SK-N-DZ (cell line): Measurements from ENCODE around the gene STK25.
"Not testable (repeated sequence)": the region's sequence is repeated elsewhere in the genome, so short reads cannot be mapped to it uniquely, and the experiment has no call there.

ENCODE experiments used
- DNase-seq: peaks from one replicate; pipeline ENCODE4 v3.0.0-alpha.2; 2015; ENCODE audit warnings: low spot score
- small RNA-seq, 2 experiments: library from RNA; depleted of rRNA; stranded (forward); fragments of <200 nt; gene quantifications; one replicate each; pipeline ENCODE3, GENCODE V24; 2014

STK25 gene

GRCh38 chr2:241467777-241468475, 40.5 kb downstream of the STK25 start:
- DNase-seq, result no peak

GRCh38 chr2:241466230-241466629, 42.2 kb downstream of the STK25 start:
- no peak for DNase-seq

GRCh38 chr2:241465543-241465942, 42.8 kb downstream of the STK25 start:
- no peak for DNase-seq

- no peak for DNase-seq
Measured at GRCh38 chr2:241463276-241464135, 44.9 kb downstream of the STK25 start.

DNA sequence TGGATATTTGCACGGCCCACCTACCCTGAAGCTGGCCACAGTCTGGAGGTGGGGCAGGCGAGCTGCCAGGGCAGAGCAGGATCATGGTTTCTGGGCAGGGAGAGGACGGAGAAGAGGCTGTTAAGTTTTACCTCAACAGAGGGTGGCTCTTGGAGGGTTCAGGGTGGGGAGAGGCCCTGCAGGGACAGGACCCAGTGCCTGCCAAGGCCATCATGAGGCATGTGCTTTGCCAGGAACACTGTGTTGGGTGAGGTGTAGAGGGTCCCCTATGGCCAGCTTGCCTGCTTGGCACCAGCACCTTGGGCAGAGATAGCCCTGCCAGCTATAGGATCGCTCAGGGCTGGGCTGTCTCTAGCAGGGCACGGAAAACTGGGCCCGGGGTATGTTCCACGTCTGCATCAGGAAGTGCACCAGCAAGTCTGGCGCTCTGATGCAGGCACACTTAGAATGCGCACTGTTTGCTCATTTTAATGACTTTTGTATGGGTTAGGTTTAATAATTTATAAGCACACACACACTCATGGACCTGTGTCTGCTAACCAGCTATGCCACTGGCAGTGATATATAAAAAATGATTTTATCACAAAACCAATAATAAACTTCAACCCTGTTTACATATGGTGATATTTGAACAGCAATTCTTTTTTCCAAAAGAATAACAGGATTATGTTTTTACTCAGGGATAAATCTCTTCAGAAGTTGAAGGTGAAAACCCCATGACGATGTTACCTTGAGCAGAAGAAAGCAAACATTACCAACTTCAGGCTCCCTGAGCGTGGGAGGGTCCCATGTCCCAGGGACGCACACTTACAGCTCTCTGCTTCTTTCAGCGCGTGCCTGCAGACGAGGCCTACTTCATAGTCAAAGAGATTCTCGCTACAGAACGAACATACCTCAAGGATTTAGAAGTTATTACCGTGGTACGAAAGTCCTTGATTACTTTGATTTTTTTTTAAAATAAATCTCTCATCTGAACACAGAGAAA, 46.4 kb downstream of the STK25 start:
- no peak for DNase-seq

DNA sequence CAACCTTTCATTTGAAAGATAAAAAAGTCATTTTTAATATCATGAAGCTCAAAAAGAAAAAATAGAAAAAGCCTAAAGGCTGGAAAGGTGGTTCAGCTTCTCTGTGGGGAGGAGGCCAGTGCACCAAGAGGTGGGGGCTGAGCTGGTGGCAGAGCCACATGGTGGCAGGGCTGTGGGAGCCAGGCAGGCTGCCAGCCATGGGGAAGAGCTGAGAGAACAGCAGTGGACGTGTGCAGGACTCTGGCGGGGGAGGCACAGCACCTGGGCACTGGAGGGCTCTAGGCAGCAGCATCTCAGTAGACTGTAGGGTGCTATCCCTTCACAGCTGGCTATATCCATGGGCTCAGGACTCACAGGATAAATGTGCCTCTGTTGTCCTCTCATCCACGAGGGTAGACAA, 47.8 kb downstream of the STK25 start:
- DNase-seq, result no peak

DNA sequence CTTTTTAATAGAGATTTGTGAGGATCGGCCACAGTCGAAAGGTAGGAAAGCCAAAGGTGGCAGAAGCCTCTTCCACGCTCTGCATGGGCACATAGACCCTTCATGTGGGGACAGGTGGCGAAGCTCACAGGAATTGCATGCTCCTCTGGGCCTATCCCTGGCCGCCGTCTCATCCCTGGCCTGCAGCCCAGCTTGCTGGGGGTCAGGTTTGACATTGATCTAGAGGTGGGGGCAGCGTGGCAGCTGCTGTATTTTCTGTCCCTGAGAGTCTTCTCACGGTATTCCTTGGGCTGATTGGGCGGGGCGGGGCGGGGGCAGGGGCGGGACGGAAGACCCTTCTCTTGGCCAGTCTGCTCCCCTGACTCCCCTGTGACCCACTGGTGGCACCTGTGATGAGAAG, 48.9 kb downstream of the STK25 start:
- DNase-seq, result no peak

- no peak for DNase-seq
Measured at GRCh38 chr2:241458687-241459086, 49.7 kb downstream of the STK25 start.

DNA sequence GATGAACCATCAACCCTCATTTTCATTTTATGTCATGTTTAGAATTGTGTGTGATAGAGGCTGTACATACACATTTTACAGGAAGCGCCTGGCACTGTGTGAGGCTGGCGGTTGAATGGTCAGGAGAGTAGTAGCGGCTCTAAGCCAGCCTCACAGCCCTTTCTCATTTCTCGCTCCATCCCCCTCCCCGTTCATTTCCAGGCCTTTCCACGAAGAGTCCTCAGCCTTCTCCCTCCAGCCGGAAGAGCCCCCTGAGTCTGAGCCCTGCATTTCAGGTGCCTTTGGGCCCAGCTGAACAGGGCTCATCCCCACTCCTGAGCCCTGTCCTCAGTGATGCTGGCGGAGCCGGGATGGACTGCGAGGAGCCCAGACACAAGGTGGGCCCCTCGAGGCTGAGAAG, 51.8 kb downstream of the STK25 start:
- no peak for DNase-seq

DNA sequence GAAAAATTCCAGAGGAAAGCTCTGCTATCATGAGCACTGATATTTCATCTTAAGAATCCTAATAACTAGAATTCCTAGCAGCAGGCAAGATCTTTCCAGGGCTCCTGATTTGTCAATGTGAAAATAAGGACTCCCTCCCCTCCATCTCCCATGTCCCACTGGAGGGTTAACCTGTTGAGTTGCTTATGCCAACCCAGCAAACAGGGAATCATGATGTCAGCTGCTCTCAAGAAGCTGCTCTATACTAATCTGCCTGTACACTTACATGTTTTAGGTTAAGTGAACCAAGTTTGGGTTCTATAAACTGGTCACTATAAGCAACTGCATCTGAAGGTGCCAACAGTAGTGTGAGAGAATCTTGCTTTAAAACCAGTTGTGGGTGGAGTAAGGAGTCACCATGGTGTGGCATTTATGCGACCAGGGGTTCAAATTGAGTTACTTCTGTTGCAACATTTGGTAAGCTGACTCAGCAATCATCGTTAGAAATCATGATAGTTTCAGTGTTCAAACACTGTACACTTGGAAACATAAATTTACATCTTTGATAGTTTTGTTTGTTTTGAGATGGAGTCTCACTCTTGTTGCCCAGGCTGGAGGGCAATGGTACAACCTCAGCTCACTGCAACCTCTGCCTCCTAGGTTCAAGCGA, 53.4 kb downstream of the STK25 start:
- DNase-seq, result no peak

DNA sequence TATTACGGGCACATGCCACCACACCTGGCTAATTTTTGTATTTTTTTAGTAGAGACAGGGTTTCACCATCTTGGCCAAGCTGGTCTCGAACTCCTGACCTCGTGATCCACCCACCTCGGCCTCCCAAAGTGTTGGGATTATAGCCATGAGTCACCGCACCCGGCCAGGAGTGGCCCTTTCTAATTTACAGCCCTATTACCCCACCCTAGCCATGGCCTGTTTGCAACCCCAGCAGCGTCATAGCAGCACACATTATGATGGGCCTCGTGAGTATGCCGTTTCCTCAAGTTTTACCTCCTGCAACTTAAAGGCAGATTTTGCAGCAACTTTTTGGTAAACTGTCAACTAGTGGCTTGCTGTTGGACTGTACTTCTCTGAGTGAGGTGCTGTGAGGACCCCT, 54.5 kb downstream of the STK25 start:
- not testable (repeated sequence) for DNase-seq

DNA sequence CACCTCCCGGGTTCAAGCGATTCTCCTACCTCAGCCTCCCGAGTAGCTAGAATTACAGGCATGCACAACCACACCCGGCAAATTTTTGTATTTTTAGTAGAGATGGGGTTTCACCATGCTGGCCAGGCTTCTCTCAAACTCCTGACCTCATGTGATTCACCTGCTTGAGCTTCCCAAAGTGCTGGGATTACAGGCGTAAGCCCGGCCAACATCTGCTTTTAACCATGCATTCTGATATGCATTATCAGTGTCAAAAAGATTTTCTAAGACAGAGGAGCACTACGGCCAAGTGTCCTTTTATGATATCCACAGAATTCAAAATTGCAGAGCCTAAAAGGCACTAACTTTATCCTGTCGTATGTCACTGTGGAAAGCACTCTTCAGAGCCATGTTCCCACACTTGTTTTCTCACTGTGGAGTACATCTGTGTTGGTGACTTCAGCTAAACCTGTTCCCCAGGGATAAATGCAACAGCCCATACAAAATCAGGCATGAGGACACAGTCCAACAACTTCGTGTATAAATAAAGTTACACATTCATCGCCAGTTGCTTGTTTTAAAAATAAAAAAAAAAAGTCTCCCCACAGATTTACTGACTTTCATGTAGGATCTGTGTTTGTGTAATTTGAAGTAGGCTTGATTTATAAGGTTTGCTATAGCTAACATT, 56.4 kb downstream of the STK25 start:
- no peak for DNase-seq

DNA sequence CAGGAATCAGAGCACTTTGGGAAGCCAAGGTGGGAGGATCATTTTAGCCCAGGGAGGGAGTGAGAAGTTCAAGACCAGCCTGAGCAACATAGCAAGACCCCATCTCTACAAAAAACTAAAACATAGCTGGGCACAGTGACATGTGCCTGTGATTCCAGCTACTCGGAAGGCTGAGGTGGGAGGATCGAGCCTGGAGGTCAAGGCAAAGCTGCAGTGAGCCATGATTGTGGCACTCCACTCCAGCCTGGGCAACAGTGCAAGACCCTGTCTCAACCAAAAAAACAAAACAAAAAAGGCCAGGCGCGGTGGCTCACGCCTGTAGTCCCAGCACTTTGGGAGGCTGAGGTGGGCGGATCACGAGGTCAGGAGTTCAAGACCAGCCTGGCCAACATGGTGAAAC, 58.3 kb downstream of the STK25 start:
- DNase-seq, result not testable (repeated sequence)

DNA sequence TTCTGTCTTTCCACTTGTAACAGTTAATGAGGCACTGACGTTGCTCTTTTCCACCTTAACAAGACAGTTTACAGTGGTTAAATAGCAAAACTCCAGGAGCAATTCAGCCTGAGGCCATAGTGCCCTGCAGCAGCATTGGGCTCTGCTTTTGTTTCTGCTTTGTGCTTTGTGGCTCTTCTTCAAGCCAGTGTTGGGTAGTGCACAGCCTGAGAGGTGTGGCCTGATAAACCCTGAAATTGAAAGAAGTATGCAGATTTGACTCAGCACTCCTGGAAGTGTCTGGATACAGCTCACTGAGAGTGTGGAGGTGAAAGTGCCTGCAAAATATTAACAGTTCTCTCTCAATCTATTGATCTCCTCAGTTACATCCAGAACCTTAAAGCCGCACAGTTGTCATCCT, 63.0 kb downstream of the STK25 start:
- no peak for DNase-seq

DNA sequence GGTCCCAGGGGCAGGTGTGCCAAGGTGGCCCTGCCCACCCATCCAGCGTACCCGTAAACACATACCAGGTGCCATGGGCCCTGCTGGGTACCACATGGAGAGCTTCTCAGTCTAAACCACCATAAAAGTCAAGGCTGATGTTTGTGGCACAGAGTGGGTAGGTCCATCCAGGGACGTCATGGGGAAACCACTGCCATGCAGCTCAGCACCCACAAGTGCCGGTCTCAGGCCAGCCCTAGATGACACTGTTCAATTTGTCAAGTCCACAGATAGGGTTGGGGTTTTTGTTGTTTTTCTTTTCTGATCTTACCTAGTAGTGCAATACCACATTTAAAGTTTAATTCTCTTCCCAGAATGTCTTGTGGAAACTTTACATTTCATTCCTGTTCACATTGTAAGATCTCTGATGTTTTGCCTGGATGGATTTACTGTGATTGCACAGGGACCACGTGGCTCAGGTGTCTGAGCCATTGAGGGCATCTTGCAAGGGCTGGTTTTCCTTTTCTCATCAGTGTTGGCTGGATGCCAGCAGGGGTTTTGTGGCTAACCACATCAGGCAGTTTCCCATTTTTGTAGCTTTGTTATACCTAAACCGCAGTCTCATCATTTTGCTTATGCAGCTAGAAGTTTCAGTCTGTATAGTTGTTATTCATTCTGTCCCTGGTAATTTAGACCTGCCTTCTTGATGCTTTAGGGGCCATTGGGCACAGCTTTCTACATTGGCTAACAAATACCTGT, 64.7 kb downstream of the STK25 start:
- no peak for DNase-seq

Small RNA genes within 50 kb of the gene (small RNA-seq; reads per million reads assigned to genes)
- 0 reads per million in 2 experiments for gene MIR3133
